ENCODE results near the gene SLC13A5.

DNA sequence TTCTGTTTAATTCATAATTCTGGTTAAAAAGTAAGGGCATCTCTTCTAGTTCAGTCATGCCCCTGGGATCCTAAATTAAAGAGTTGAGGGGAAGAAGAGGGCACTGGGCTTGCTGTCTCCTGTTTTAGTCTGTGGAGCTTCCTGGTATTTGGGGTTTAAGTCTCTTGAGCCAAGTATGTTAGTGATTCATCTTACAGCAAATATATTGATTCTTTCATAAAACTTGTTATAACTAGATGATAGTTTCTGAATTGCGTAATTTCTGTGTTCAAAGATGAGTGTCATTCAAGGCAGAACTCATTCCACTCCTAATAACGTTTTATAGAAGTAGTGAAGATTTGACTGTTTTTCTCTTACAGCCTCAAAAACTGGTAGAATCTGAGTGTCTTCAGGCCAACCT, 70.6 kb downstream of the SLC13A5 start:
- TF ChIP-seq YY1 (IDR thresholded peaks at IDR 0.05; ENCODE audit: insufficient read depth, insufficient read length), result no peak
- no peak for TF ChIP-seq ZNF274 (IDR thresholded peaks at IDR 0.05; ENCODE audit: low read depth, low read length)

All from NT2/D1 (cell line).